ENCODE measurements around the gene LYVE1.

Gene LYVE1

GRCh38 chr11:10529279-10529678 is 39.2 kb downstream of the LYVE1 start:
- TF ChIP-seq CTCF (IDR thresholded peaks at IDR 0.05; ENCODE audit: insufficient read depth, low read depth, low read length, missing control alignments), result no peak
- no peak for DNase-seq (ENCODE audit: low read depth)
- H3K4me3 ChIP-seq (ENCODE audit: low read depth, low read length), result no peak overlapping the region

DNA sequence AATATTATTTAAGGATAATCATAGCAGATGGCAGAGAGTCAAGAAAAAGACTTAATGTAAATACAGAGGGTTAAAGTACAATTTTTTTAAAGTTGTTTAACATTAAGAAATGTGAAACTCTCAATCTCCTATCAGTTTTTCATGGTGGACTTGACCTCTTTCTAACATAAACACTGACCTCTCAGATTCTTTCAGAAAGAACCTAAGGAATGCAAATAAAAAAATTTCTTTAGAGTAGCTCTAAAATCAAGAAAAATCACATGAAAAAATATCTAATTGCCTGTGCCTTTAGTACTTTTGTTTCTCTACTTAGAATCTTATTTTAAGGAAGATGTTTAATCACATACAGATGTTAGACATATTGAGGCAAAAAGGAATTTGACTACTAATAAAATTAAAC is 40.3 kb downstream of the LYVE1 start:
- DNase-seq (ENCODE audit: low read depth), result no peak
- TF ChIP-seq CTCF (IDR thresholded peaks at IDR 0.05; ENCODE audit: insufficient read depth, low read depth, low read length, missing control alignments), result no peak
- H3K4me3 ChIP-seq (ENCODE audit: low read depth, low read length), result no peak overlapping the region

- TF ChIP-seq CTCF (IDR thresholded peaks at IDR 0.05; ENCODE audit: insufficient read depth, low read depth, low read length, missing control alignments), result no peak
- H3K4me3 ChIP-seq (ENCODE audit: low read depth, low read length), result no peak overlapping the region
- DNase-seq (ENCODE audit: low read depth), result peak; percentile 60
These were observed 41.2 kb downstream of the LYVE1 start for GRCh38 chr11:10526974-10527918.

GRCh38 chr11:10524471-10524870 is 44.0 kb downstream of the LYVE1 start:
- TF ChIP-seq CTCF (IDR thresholded peaks at IDR 0.05; ENCODE audit: insufficient read depth, low read depth, low read length, missing control alignments), result no peak
- no peak for DNase-seq (ENCODE audit: low read depth)
- H3K4me3 ChIP-seq (ENCODE audit: low read depth, low read length), result no peak overlapping the region

DNA sequence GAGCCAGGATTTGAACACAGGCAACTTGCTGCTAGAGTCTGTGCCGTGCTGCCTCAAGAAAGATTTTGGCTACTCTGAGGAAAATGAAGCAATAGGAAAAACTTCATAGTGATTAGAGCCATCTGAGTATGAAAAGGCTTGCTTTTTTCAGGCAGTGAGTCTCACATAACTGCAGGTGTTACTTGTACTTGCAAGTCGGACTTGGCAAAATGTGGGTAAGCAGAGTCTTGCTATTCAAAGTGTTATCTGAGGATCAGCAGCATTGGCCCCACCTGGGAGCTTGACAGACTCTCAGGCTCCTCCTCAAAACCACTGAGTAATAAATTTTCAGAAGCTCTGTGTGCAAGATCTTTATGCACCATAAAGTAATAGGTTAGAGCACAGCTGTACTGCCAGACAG is 45.5 kb downstream of the LYVE1 start:
- DNase-seq (ENCODE audit: low read depth), result no peak
- no peak for TF ChIP-seq CTCF (IDR thresholded peaks at IDR 0.05; ENCODE audit: insufficient read depth, low read depth, low read length, missing control alignments)
- H3K4me3 ChIP-seq (ENCODE audit: low read depth, low read length), result no peak overlapping the region

DNA sequence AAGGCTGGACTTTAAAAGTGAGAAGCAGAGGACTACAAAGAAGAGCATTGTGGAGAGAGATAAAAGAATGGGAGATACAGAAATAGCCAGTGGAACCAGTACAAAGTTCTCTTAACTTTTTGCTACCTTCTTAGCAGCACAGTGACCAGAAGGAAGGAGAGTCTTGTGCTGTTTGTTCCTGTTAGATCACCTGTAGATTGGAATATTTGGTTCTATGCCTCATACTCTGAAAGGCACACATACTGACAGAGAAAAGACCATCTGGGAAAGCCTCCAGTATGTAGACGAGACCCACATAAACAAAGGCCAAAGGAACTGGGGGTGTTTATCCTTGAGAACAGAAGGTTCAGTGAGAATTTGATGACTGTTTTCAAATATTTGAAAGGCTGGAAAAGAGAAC is 46.2 kb downstream of the LYVE1 start:
- no peak for TF ChIP-seq CTCF (IDR thresholded peaks at IDR 0.05; ENCODE audit: insufficient read depth, low read depth, low read length, missing control alignments)
- DNase-seq (ENCODE audit: low read depth), result no peak
- no peak overlapping the region for H3K4me3 ChIP-seq (ENCODE audit: low read depth, low read length)

DNA sequence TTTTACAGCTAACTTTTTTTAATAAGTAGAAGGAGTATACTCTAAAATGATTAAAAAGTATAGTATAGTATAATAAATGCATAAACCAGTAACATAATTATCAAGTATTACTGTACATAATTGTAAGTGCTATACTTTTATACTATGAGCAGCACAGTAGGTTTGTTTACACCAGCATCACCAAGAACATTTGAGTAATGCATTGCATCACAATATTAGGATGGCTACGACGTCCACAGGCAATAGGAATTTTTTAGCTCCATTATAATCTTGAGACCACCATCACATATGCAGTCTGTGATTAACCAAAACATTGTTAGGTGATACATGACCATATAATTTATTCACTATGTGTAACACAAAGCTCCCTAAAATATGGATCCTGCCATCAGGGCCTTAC is 47.9 kb downstream of the LYVE1 start:
- DNase-seq (ENCODE audit: low read depth), result no peak
- H3K4me3 ChIP-seq (ENCODE audit: low read depth, low read length), result no peak overlapping the region
- TF ChIP-seq CTCF (IDR thresholded peaks at IDR 0.05; ENCODE audit: insufficient read depth, low read depth, low read length, missing control alignments), result no peak
